Cerebellar nuclear complex (tissue), 1 donor: ENCODE results near the gene GARIN1A.
"Not testable (repeated sequence)": the region's sequence is repeated elsewhere in the genome, so short reads cannot be mapped to it uniquely, and the experiment has no call there.

Experiments
- DNase-seq, 2 experiments: peaks; one replicate each; lab custom pipeline; 2025; lab: John Stamatoyannopoulos, UW

The GARIN1A gene

GRCh38 chr7:128683738-128684137 lies 11.6 kb downstream of the GARIN1A start:
- DNase-seq = not testable (repeated sequence)

- DNase-seq = no peak
Measured at GRCh38 chr7:128687131-128687530, 15.0 kb downstream of the GARIN1A start.

GRCh38 chr7:128688492-128688891 lies 16.4 kb downstream of the GARIN1A start:
- no peak for DNase-seq

- not testable (repeated sequence) for DNase-seq
Measured at GRCh38 chr7:128689161-128689935, 17.3 kb downstream of the GARIN1A start.

- DNase-seq = no peak
Measured at GRCh38 chr7:128691227-128691626, 19.1 kb downstream of the GARIN1A start.

GRCh38 chr7:128692623-128693270 lies 20.7 kb downstream of the GARIN1A start:
- DNase-seq = no peak

GRCh38 chr7:128693373-128694015 lies 21.4 kb downstream of the GARIN1A start:
- DNase-seq = no peak

GRCh38 chr7:128694738-128695137 lies 22.6 kb downstream of the GARIN1A start:
- DNase-seq = no peak

GRCh38 chr7:128697302-128697905 lies 25.3 kb downstream of the GARIN1A start:
- DNase-seq = no peak

GRCh38 chr7:128699196-128699712 lies 27.2 kb downstream of the GARIN1A start:
- DNase-seq = no peak

GRCh38 chr7:128699895-128700294 lies 27.8 kb downstream of the GARIN1A start:
- DNase-seq = no peak

- DNase-seq = no peak
Measured at GRCh38 chr7:128701062-128701785, 29.1 kb downstream of the GARIN1A start.

GRCh38 chr7:128703609-128704241 lies 31.6 kb downstream of the GARIN1A start:
- DNase-seq = no peak

- no peak for DNase-seq
Measured at GRCh38 chr7:128705891-128706333, 33.8 kb downstream of the GARIN1A start.

- no peak for DNase-seq
Measured at GRCh38 chr7:128707752-128708151, 35.7 kb downstream of the GARIN1A start.

GRCh38 chr7:128708235-128708634 lies 36.1 kb downstream of the GARIN1A start:
- no peak for DNase-seq

GRCh38 chr7:128708824-128709223 lies 36.7 kb downstream of the GARIN1A start:
- DNase-seq = no peak

GRCh38 chr7:128710481-128710880 lies 38.4 kb downstream of the GARIN1A start:
- DNase-seq = no peak

- no peak for DNase-seq
Measured at GRCh38 chr7:128713794-128714193, 41.7 kb downstream of the GARIN1A start.

- DNase-seq = no peak
Measured at GRCh38 chr7:128714701-128715495, 42.8 kb downstream of the GARIN1A start.
